Vagina (tissue), 2 donors: ENCODE data around the gene KRT73.

Source experiments
- CTCF ChIP-seq, 3 experiments: fragments of 450-650 bp in 2 of 3; fragments of 200-600 bp in 1 of 3; sonication (generic) in 1 of 3; IDR thresholded peaks; one replicate each; pipeline ENCODE4 v1.5.1; 2017 to 2019; ENCODE audit warnings: antibody characterized with exemption in 3 of 3, mild to moderate bottlenecking in 2 of 3, moderate library complexity in 2 of 3
- POLR2A ChIP-seq, 2 donors: fragments of 450-650 bp; IDR thresholded peaks; one replicate each; pipeline ENCODE4 v1.6.1; 2017; ENCODE audit warnings: antibody characterized with exemption in 2 of 2, mild to moderate bottlenecking in 2 of 2, moderate library complexity in 2 of 2
- POLR2AphosphoS5 ChIP-seq, 2 donors: sonication (generic); formaldehyde crosslinking; IDR thresholded peaks; one replicate each; pipeline ENCODE4 v1.9.0; 2017; ENCODE audit warnings: antibody characterized with exemption in 2 of 2, mild to moderate bottlenecking in 2 of 2, low read depth in 1 of 2; ENCODE audit not compliant: insufficient read depth in 1 of 2

- TF ChIP-seq CTCF (IDR thresholded peaks at IDR 0.05) (no peak), POLR2A (IDR thresholded peaks at IDR 0.05) (no peak), POLR2AphosphoS5 (IDR thresholded peaks at IDR 0.05; ENCODE audit: insufficient read depth in 1 of 2, low read depth in 1 of 2) (no peak)
Observed at GRCh38 chr12:52663420-52663819, 45.1 kb upstream of the KRT73 start.
